Mammary epithelial cell (primary cell): ENCODE data around the gene SPIB.

Source experiments
- CTCF ChIP-seq, 2 donors: IDR thresholded peaks in 1 of 2; conservative IDR thresholded peaks in 1 of 2; 2 replicates each; pipeline ENCODE4 v1.5.1; 2011 to 2012; ENCODE audit warnings: inconsistent platforms in 2 of 2, low read length in 2 of 2, mild to moderate bottlenecking in 2 of 2, control low read depth in 1 of 2, low read depth in 1 of 2; ENCODE audit not compliant: insufficient read depth in 1 of 2; ENCODE audit errors: extremely low read depth in 1 of 2
- EZH2 ChIP-seq: IDR thresholded peaks from 2 replicates; pipeline ENCODE4 v1.6.1; 2012; ENCODE audit warnings: low read length, inconsistent platforms, borderline replicate concordance

DNA sequence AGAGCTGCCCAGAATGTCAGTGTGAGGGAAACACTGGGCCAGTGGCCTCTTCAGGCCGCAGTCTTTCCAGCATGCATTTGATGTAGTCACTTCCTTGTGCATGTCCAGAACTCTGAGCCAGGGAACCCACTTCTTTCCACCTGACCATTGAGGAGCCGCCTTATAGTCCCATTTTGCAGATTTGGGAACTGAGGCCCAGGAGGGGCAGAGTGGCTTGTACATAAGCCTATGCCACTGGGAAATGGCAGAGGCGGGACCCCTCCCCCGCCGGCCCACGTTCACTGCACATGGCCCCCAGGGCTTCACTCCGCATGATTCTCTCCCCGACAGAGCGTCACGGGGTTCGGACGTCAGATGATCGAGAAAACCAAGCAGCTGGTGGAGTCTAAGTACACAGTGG is 5.6 kb upstream of the SPIB start:
- no peak for TF ChIP-seq CTCF (conservative IDR thresholded peaks at IDR 0.05 in 1 of 2, IDR thresholded peaks at IDR 0.05 in 1 of 2; ENCODE audit: extremely low read depth in 1 of 2, insufficient read depth in 1 of 2, low read depth in 1 of 2, low read length in 2 of 2)
- TF ChIP-seq EZH2 = no peak
